Measurements from ENCODE around the gene SKA2. TPM values are rescaled to one million over a fixed set of nuclear protein-coding genes. Genes with fewer than 3 reads are reported as not detected.

The SKA2 gene
- total and polyA plus RNA-seq, 2 donors (not counting 3 experiments of a cell fraction or from before 2014, with no cell fraction given) = 12.9 to 79.6 TPM

DNA sequence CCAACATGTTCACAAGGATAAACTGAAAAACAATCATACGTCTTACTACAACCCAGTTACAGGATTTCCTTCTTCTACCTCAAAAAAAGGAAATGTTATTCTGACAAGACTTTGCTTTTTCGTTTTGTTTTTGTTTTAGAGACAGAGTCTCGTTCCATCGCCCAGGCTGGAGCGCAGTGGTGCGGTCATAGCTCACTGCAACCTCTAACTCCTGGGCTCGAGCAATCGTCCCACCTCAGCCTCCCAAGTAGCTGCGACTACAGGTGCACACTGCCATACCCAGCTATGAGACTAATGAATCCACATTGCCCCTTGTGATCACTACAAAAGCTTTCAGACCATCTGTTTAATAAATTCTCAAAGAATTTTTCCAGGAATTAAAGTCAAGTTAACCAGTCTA lies 39.5 kb downstream of the SKA2 start:
- no TSS peak for BruUV-seq (replicated peaks)
- FAIRE-seq (no peak), DNase-seq (ENCODE audit: low read depth, low spot score) (no peak)
- TF ChIP-seq POLR2AphosphoS5 (IDR thresholded peaks at IDR 0.05; ENCODE audit: insufficient read depth, low read depth, low read length) (no peak), FOS (IDR thresholded peaks at IDR 0.05; ENCODE audit: borderline replicate concordance, insufficient read depth, low read length) (no peak), JUN (IDR thresholded peaks at IDR 0.05; ENCODE audit: borderline replicate concordance, insufficient read depth, insufficient read length, low read depth) (no peak), POLR2A (IDR thresholded peaks at IDR 0.05; ENCODE audit: low read depth, low read length) (no peak), EZH2 (IDR thresholded peaks at IDR 0.05; ENCODE audit: borderline replicate concordance, low read depth, low read length, severe bottlenecking) (no peak), GATA2 (IDR thresholded peaks at IDR 0.05; ENCODE audit: insufficient read depth, insufficient read length, low read depth, low read length) (no peak), MYC (IDR thresholded peaks at IDR 0.05; ENCODE audit: low read depth, low read length) (no peak), MAX (IDR thresholded peaks at IDR 0.05; ENCODE audit: insufficient read depth, insufficient read length) (no peak)
- TF ChIP-seq, protein P1, sequence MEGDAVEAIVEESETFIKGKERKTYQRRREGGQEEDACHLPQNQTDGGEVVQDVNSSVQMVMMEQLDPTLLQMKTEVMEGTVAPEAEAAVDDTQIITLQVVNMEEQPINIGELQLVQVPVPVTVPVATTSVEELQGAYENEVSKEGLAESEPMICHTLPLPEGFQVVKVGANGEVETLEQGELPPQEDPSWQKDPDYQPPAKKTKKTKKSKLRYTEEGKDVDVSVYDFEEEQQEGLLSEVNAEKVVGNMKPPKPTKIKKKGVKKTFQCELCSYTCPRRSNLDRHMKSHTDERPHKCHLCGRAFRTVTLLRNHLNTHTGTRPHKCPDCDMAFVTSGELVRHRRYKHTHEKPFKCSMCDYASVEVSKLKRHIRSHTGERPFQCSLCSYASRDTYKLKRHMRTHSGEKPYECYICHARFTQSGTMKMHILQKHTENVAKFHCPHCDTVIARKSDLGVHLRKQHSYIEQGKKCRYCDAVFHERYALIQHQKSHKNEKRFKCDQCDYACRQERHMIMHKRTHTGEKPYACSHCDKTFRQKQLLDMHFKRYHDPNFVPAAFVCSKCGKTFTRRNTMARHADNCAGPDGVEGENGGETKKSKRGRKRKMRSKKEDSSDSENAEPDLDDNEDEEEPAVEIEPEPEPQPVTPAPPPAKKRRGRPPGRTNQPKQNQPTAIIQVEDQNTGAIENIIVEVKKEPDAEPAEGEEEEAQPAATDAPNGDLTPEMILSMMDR (IDR thresholded peaks at IDR 0.05; ENCODE audit: extremely low read depth in 1 of 2, insufficient read depth in 1 of 2, low read depth in 1 of 2, low read length in 2 of 2) = no peak
- no peaks in the 10 kb centered on the region for H4K20me1 ChIP-seq (replicated peaks; ENCODE audit: control insufficient read depth, extremely low read depth, insufficient read depth, low read length)
- no peaks in the 10 kb centered on the region for H3K27me3 ChIP-seq (ENCODE audit: control insufficient read depth in 2 of 2, insufficient read depth in 2 of 2, low read length in 2 of 2)
- intact Hi-C loops (cut with micrococcal nuclease) = no loop called here
- no peak overlapping the region for H3K9ac ChIP-seq (replicated peaks; ENCODE audit: extremely low read depth, insufficient read depth, low read length)
- H3K36me3 ChIP-seq (ENCODE audit: control insufficient read depth in 2 of 2, extremely low read depth in 1 of 2, insufficient read depth in 2 of 2, low read length in 2 of 2) = peaks cover 2 to 6% of the 10 kb centered on the region in 2 experiments
- dilution Hi-C loops (cut with MboI; ENCODE audit: extremely low pct_ligation_motif_present, low sequenced_read_pairs) = no loop called here
- no peak overlapping the region for H3K4me2 ChIP-seq (ENCODE audit: insufficient read depth, low read length)
- CTCF ChIA-PET = no interaction called here
- no peak overlapping the region for H3K27ac ChIP-seq (ENCODE audit: insufficient read depth, low read depth, low read length)
- peaks cover 19% of the 10 kb centered on the region for H3K79me2 ChIP-seq (ENCODE audit: control insufficient read depth, insufficient read depth, low read length)
- H3K9me3 ChIP-seq (replicated peaks; ENCODE audit: control insufficient read depth, insufficient read depth, low read length) = no peaks in the 10 kb centered on the region
- POLR2A ChIA-PET = no interaction called here
- H3K4me1 ChIP-seq (ENCODE audit: control insufficient read depth, extremely low read depth, insufficient read depth, low read length) = no peaks in the 10 kb centered on the region
- no peak overlapping the region for H2AFZ ChIP-seq (ENCODE audit: low read depth, low read length)
- no peak overlapping the region for H3K4me3 ChIP-seq (replicated peaks in 1 of 3; ENCODE audit: insufficient read depth in 1 of 3, low read depth in 1 of 3, low read length in 3 of 3)
- H3K9me1 ChIP-seq (replicated peaks; ENCODE audit: control insufficient read depth, extremely low read depth, insufficient read depth, low read length) = no peaks in the 10 kb centered on the region
